Activated T-helper 17 cell treated with anti-CD3 and anti-CD28 coated beads, Interleukin-2, amount 50 U/mL, for 72 hours (primary cell): ENCODE measurements around the gene MDH2. TPM values are rescaled to one million over a fixed set of nuclear protein-coding genes. Genes with fewer than 3 reads are reported as not detected.
"Not testable (repeated sequence)": the region's sequence is repeated elsewhere in the genome, so short reads cannot be mapped to it uniquely, and the experiment has no call there.

Experiments used
- ATAC-seq: fragments of 150-1000 bp; cut with Tn5 transposase; replicated peaks from 2 replicates; pipeline ENCODE4 v1.10.0; 2021; ENCODE audit warnings: mild to moderate bottlenecking, moderate library complexity
- H3K27ac Mint-ChIP-seq: one replicate; pipeline ENCODE4 v1.8.0; 2022; ENCODE audit warnings: mixed read lengths
- H3K27me3 Mint-ChIP-seq: one replicate; pipeline ENCODE4 v1.8.0; 2022; ENCODE audit warnings: mixed read lengths
- H3K36me3 Mint-ChIP-seq: one replicate; pipeline ENCODE4 v1.8.0; 2022; ENCODE audit warnings: low read depth, mild to moderate bottlenecking, mixed read lengths
- H3K4me1 Mint-ChIP-seq: one replicate; pipeline ENCODE4 v1.8.0; 2022; ENCODE audit warnings: mixed read lengths
- H3K4me3 Mint-ChIP-seq: one replicate; pipeline ENCODE4 v1.8.0; 2022; ENCODE audit warnings: mild to moderate bottlenecking, mixed read lengths
- H3K9me3 Mint-ChIP-seq: one replicate; pipeline ENCODE4 v1.8.0; 2022; ENCODE audit warnings: mixed read lengths
- total RNA-seq, 2 donors: library from RNA; stranded (reverse); gene quantifications; one replicate each; pipeline ENCODE4 v1.2.3, GENCODE V29; 2022

MDH2 gene
- total RNA-seq, 2 donors from 2014 or later, result 155 to 231 TPM

GRCh38 chr7:76103788-76104187 is 55.9 kb downstream of the MDH2 start:
- not testable (repeated sequence) for H3K4me1 Mint-ChIP-seq, H3K27ac Mint-ChIP-seq, H3K9me3 Mint-ChIP-seq, H3K4me3 Mint-ChIP-seq, H3K36me3 Mint-ChIP-seq, H3K27me3 Mint-ChIP-seq
- peak; percentile 94 for ATAC-seq

GRCh38 chr7:76106130-76106529 is 58.2 kb downstream of the MDH2 start:
- H3K4me3 Mint-ChIP-seq, H3K27me3 Mint-ChIP-seq, H3K4me1 Mint-ChIP-seq, H3K27ac Mint-ChIP-seq, ATAC-seq, H3K9me3 Mint-ChIP-seq, H3K36me3 Mint-ChIP-seq: not testable (repeated sequence)

GRCh38 chr7:76106893-76107292 is 59.0 kb downstream of the MDH2 start:
- H3K36me3 Mint-ChIP-seq, result no peaks in the 10 kb centered on the region
- H3K27me3 Mint-ChIP-seq, result no peaks in the 10 kb centered on the region
- peaks cover 2% of the 10 kb centered on the region for H3K4me1 Mint-ChIP-seq
- H3K4me3 Mint-ChIP-seq, result no peak overlapping the region
- no peak overlapping the region for H3K27ac Mint-ChIP-seq
- no peak for ATAC-seq
- H3K9me3 Mint-ChIP-seq, result no peaks in the 10 kb centered on the region

- Mint-ChIP-seq H3K36me3 (no peaks in the 10 kb centered on the region), H3K4me1 (no peaks in the 10 kb centered on the region), H3K27ac (no peak overlapping the region), H3K27me3 (no peaks in the 10 kb centered on the region), H3K4me3 (no peak overlapping the region), H3K9me3 (no peaks in the 10 kb centered on the region)
- no peak for ATAC-seq
Measured at GRCh38 chr7:76108540-76109233, 60.8 kb downstream of the MDH2 start.

- H3K9me3 Mint-ChIP-seq, ATAC-seq, H3K27ac Mint-ChIP-seq, H3K36me3 Mint-ChIP-seq, H3K4me3 Mint-ChIP-seq, H3K4me1 Mint-ChIP-seq, H3K27me3 Mint-ChIP-seq: not testable (repeated sequence)
Measured at GRCh38 chr7:76113042-76113630, 65.2 kb downstream of the MDH2 start.

GRCh38 chr7:76114742-76115141 is 66.8 kb downstream of the MDH2 start:
- H3K9me3 Mint-ChIP-seq, H3K27ac Mint-ChIP-seq, H3K4me3 Mint-ChIP-seq, H3K4me1 Mint-ChIP-seq, H3K27me3 Mint-ChIP-seq, H3K36me3 Mint-ChIP-seq, ATAC-seq: not testable (repeated sequence)

Other genes with a start within 250 kb of the MDH2 start
- not detected for gene CCL24, start 234.3 kb upstream of the MDH2 start, total RNA-seq
- 10 to 100 TPM; 16.5 to 19.3 TPM for gene RHBDD2, start 169.1 kb upstream of the MDH2 start, total RNA-seq
- 10 to 100 TPM; 24.4 to 53.7 TPM for gene POR, start 133.0 kb upstream of the MDH2 start, total RNA-seq
- gene TMEM120A, start 53.5 kb upstream of the MDH2 start, total RNA-seq, result 10 to 100 TPM; 30.5 to 51.7 TPM
- 10 to 100 TPM; 31.0 to 31.1 TPM for gene STYXL1, start 106 bp upstream of the MDH2 start, total RNA-seq
- gene SRRM3, start 153.8 kb downstream of the MDH2 start, total RNA-seq, result under 1 TPM in 1 of 2 donors, not detected in 1; 0.26 TPM